H1 (cell line): ENCODE data around the gene BRMS1L. TPM values are rescaled to one million over a fixed set of nuclear protein-coding genes. Genes with fewer than 3 reads are reported as not detected.

Experiments
- CTCF ChIA-PET: fragments of 300-600 bp; sonication (Branson Sonifier 250); formaldehyde crosslinking; loops from one replicate; lab custom pipeline; 2021; ENCODE audit not compliant: partially characterized antibody; lab: Charles Lee
- POLR2A ChIA-PET: fragments of 300-600 bp; sonication (Branson Sonifier 250); formaldehyde crosslinking; loops from one replicate; lab custom pipeline; 2021; ENCODE audit warnings: inconsistent platforms; ENCODE audit not compliant: partially characterized antibody; lab: Charles Lee
- DNase-seq, 2 experiments: peaks; one replicate each; pipeline versions ENCODE4 v3.0.0 to v3.0.0-alpha.2; 2010 to 2022; ENCODE audit warnings: low spot score in 2 of 2, low read depth in 1 of 2, mixed read lengths in 1 of 2
- FAIRE-seq: peaks from 2 replicates; lab custom pipeline; 2011; peaks lifted over from hg19 to GRCh38; lab: Jason Lieb, UNC
- H2AFZ ChIP-seq: 2 replicates; pipeline ENCODE4 v1.8.1; 2012; ENCODE audit warnings: low read length, inconsistent platforms
- H2AK5ac ChIP-seq: 2 replicates; pipeline ENCODE4 v1.6.1; 2013; ENCODE audit warnings: low read depth, low read length
- H2BK120ac ChIP-seq: replicated peaks from 2 replicates; pipeline ENCODE3; 2013; ENCODE audit warnings: low read depth, low read length, inconsistent platforms
- H2BK12ac ChIP-seq: 2 replicates; pipeline ENCODE4 v1.6.1; 2013; ENCODE audit warnings: low read depth, low read length
- H2BK15ac ChIP-seq: 2 replicates; pipeline ENCODE4 v1.6.1; 2013; ENCODE audit warnings: low read length
- H2BK20ac ChIP-seq: 2 replicates; pipeline ENCODE4 v1.6.1; 2013; ENCODE audit warnings: low read length
- H2BK5ac ChIP-seq: 2 replicates; pipeline ENCODE4 v1.6.1; 2013; ENCODE audit warnings: low read depth, low read length
- H3K14ac ChIP-seq: 2 replicates; pipeline ENCODE4 v1.6.1; 2013; ENCODE audit warnings: inconsistent platforms; ENCODE audit not compliant: insufficient read length
- H3K18ac ChIP-seq: 2 replicates; pipeline ENCODE4 v1.6.1; 2013; ENCODE audit warnings: low read length; ENCODE audit errors: extremely low read depth
- H3K23ac ChIP-seq: 2 replicates; pipeline ENCODE4 v1.6.1; 2013; ENCODE audit warnings: inconsistent platforms; ENCODE audit not compliant: insufficient read length
- H3K23me2 ChIP-seq: 2 replicates; pipeline ENCODE4 v1.6.1; 2013; ENCODE audit warnings: low read depth, low read length
- H3K27ac ChIP-seq: 2 replicates; pipeline ENCODE4 v1.6.1; 2011; ENCODE audit warnings: low read depth, low read length, inconsistent platforms
- H3K27me3 ChIP-seq, 4 experiments: replicated peaks in 1 of 4; 1 replicate in 1 of 4; 2 replicates in 3 of 4; pipeline versions ENCODE4 v1.6.1 to v1.8.1; 2011 to 2013; ENCODE audit warnings: low read length in 3 of 4, mild to moderate bottlenecking in 3 of 4, inconsistent platforms in 2 of 4, mixed read lengths in 2 of 4, moderate library complexity in 1 of 4; ENCODE audit not compliant: control insufficient read depth in 3 of 4, insufficient read depth in 3 of 4; ENCODE audit errors: extremely low read depth in 1 of 4
- H3K36me3 ChIP-seq, 4 experiments: 2 replicates each; pipeline versions ENCODE4 v1.6.1 to v1.8.1; 2011 to 2013; ENCODE audit warnings: mild to moderate bottlenecking in 4 of 4, low read length in 3 of 4, moderate library complexity in 2 of 4, control low read depth in 1 of 4, inconsistent platforms in 1 of 4; ENCODE audit not compliant: insufficient read depth in 4 of 4, control insufficient read depth in 2 of 4
- H3K4ac ChIP-seq: replicated peaks from 2 replicates; pipeline ENCODE3; 2013; ENCODE audit warnings: low read length, low read depth, mixed read lengths, inconsistent platforms; ENCODE audit not compliant: insufficient read length
- H3K4me1 ChIP-seq, 4 experiments: replicated peaks in 1 of 4; 1 replicate in 1 of 4; 2 replicates in 3 of 4; pipeline versions ENCODE4 v1.6.1 to v1.8.1; 2011 to 2013; ENCODE audit warnings: low read length in 3 of 4, inconsistent platforms in 2 of 4, mixed read lengths in 1 of 4; ENCODE audit not compliant: insufficient read depth in 4 of 4, control insufficient read depth in 3 of 4
- H3K4me2 ChIP-seq, 2 experiments: 2 replicates each; pipeline versions ENCODE4 v1.6.1 to v1.8.1; 2011 to 2013; ENCODE audit warnings: low read depth in 2 of 2, low read length in 2 of 2, control low read depth in 1 of 2, inconsistent platforms in 1 of 2, mild to moderate bottlenecking in 1 of 2; ENCODE audit not compliant: insufficient read depth in 1 of 2
- H3K4me3 ChIP-seq, 4 experiments: fragments of 200-600, 300-600 bp in 1 of 4; sonication (generic), shearing (Covaris generic), sonication (Bioruptor Twin) in 1 of 4; 2 replicates each; pipeline versions ENCODE4 v1.5.1 to v1.8.1; 2011 to 2016; ENCODE audit warnings: low read length in 4 of 4, low read depth in 3 of 4, control low read depth in 2 of 4, inconsistent platforms in 2 of 4, mild to moderate bottlenecking in 2 of 4, mixed read lengths in 1 of 4, moderate library complexity in 1 of 4; ENCODE audit not compliant: insufficient read depth in 2 of 4; ENCODE audit errors: extremely low read depth in 1 of 4
- H3K56ac ChIP-seq: replicated peaks from 2 replicates; pipeline ENCODE3; 2013; ENCODE audit warnings: low read depth, mild to moderate bottlenecking, mixed read lengths, low read length, inconsistent platforms; ENCODE audit not compliant: insufficient read length
- H3K79me1 ChIP-seq: 2 replicates; pipeline ENCODE4 v1.6.1; 2013; ENCODE audit warnings: low read depth, low read length, control low read depth
- H3K79me2 ChIP-seq, 2 experiments: 2 replicates each; pipeline versions ENCODE4 v1.6.1 to v1.8.1; 2012 to 2013; ENCODE audit warnings: low read length in 2 of 2, mild to moderate bottlenecking in 2 of 2, inconsistent platforms in 1 of 2; ENCODE audit not compliant: insufficient read depth in 2 of 2, control insufficient read depth in 1 of 2
- H3K9ac ChIP-seq, 4 experiments: replicated peaks in 1 of 4; 1 replicate in 1 of 4; 2 replicates in 3 of 4; pipeline versions ENCODE4 v1.6.1 to v1.8.1; 2011 to 2013; ENCODE audit warnings: low read depth in 3 of 4, low read length in 3 of 4, control low read depth in 2 of 4, mild to moderate bottlenecking in 2 of 4, moderate library complexity in 2 of 4, inconsistent platforms in 1 of 4; ENCODE audit errors: extremely low read depth in 1 of 4
- H3K9me3 ChIP-seq, 2 experiments: 2 replicates each; pipeline versions ENCODE4 v1.6.1 to v1.8.1; 2012 to 2013; ENCODE audit warnings: mild to moderate bottlenecking in 2 of 2, moderate library complexity in 2 of 2, control low read depth in 1 of 2, inconsistent platforms in 1 of 2, low read depth in 1 of 2, low read length in 1 of 2, mixed read lengths in 1 of 2; ENCODE audit not compliant: insufficient read depth in 2 of 2
- H4K20me1 ChIP-seq, 2 experiments: replicated peaks in 1 of 2; 2 replicates each; pipeline versions ENCODE3 to v1.8.1; 2011 to 2013; ENCODE audit warnings: inconsistent platforms in 2 of 2, low read length in 2 of 2, mild to moderate bottlenecking in 1 of 2; ENCODE audit not compliant: insufficient read depth in 2 of 2, control insufficient read depth in 1 of 2
- H4K5ac ChIP-seq: 2 replicates; pipeline ENCODE4 v1.6.1; 2013; ENCODE audit warnings: low read length, low read depth, mixed read lengths, inconsistent platforms; ENCODE audit not compliant: insufficient read length
- H4K8ac ChIP-seq: 2 replicates; pipeline ENCODE4 v1.8.0; 2013; ENCODE audit warnings: mild to moderate bottlenecking, moderate library complexity, low read length, inconsistent platforms; ENCODE audit not compliant: insufficient read depth; ENCODE audit errors: extremely low read depth
- H4K91ac ChIP-seq: replicated peaks from 2 replicates; pipeline ENCODE3; 2013; ENCODE audit warnings: low read length, mixed read lengths, inconsistent platforms; ENCODE audit not compliant: insufficient read length
- FOSL1 ChIP-seq: IDR thresholded peaks from 2 replicates; pipeline ENCODE4 v1.6.1; 2011; ENCODE audit warnings: mild to moderate bottlenecking, low read depth, low read length, moderate library complexity; ENCODE audit not compliant: insufficient read depth
- GABPA ChIP-seq: IDR thresholded peaks from 2 replicates; pipeline ENCODE4 v1.6.1; 2011; ENCODE audit warnings: mild to moderate bottlenecking, low read length, moderate library complexity, borderline replicate concordance; ENCODE audit not compliant: insufficient read depth
- GTF2F1 ChIP-seq: IDR thresholded peaks from 2 replicates; pipeline ENCODE4 v1.6.1; 2012; ENCODE audit warnings: low read depth, low read length, improper control_type of control experiment, borderline replicate concordance
- HDAC6 ChIP-seq: IDR thresholded peaks from one replicate; pipeline ENCODE4 v1.7.1; 2012; ENCODE audit warnings: low read depth, mild to moderate bottlenecking, inconsistent platforms, low read length, moderate library complexity
- JUN ChIP-seq: IDR thresholded peaks from 2 replicates; pipeline ENCODE4 v1.6.1; 2011; ENCODE audit warnings: low read depth, mild to moderate bottlenecking, improper control_type of control experiment, low read length
- JUND ChIP-seq: IDR thresholded peaks from 2 replicates; pipeline ENCODE4 v1.6.1; 2011; ENCODE audit warnings: mild to moderate bottlenecking, improper control_type of control experiment, low read length
- NANOG ChIP-seq: IDR thresholded peaks from 2 replicates; pipeline ENCODE4 v1.6.1; 2011; ENCODE audit warnings: low read length, low read depth, mild to moderate bottlenecking, inconsistent platforms; ENCODE audit not compliant: insufficient read depth, poor library complexity, severe bottlenecking
- POLR2AphosphoS5 ChIP-seq: IDR thresholded peaks from 2 replicates; pipeline ENCODE4 v1.6.1; 2011; ENCODE audit warnings: low read depth, low read length
- SAP30 ChIP-seq: fragments of 300-600 bp; sonication (generic); IDR thresholded peaks from 2 replicates; pipeline ENCODE4 v1.7.1; 2012; ENCODE audit warnings: low read length, moderate library complexity, mild to moderate bottlenecking, inconsistent platforms; ENCODE audit not compliant: insufficient read depth, insufficient replicate concordance
- SP1 ChIP-seq: IDR thresholded peaks from 2 replicates; pipeline ENCODE4 v1.6.1; 2011; ENCODE audit warnings: low read depth, low read length
- TAF1 ChIP-seq: IDR thresholded peaks from 2 replicates; pipeline ENCODE4 v1.6.1; 2011; ENCODE audit warnings: mild to moderate bottlenecking, low read depth, low read length
- YY1 ChIP-seq: IDR thresholded peaks from 2 replicates; pipeline ENCODE4 v1.6.1; 2011; ENCODE audit warnings: low read depth, mild to moderate bottlenecking, low read length
- WGBS, 2 experiments: shearing (Covaris generic) in 1 of 2; methylation state at CpG; one replicate each; pipeline versions ENCODE4 v1.1.6 to v1.1.7; 2013 to 2015; ENCODE audit warnings: low lambda C conversion rate in 2 of 2, mixed read lengths in 2 of 2, inconsistent platforms in 1 of 2, low coverage in 1 of 2, missing lambda C conversion rate in 1 of 2; ENCODE audit not compliant: insufficient replicate concordance in 2 of 2, insufficient coverage in 1 of 2, insufficient read length in 1 of 2; ENCODE audit errors: extremely low coverage in 1 of 2, missing lambda C conversion rate in 1 of 2; 5-methylcytosine and 5-hydroxymethylcytosine counted together
- polyA plus RNA-seq, 7 experiments: library from polyadenylated mRNA; depleted of rRNA in 3 of 7; stranded (reverse) in 5 of 7; unstranded in 2 of 7; fragments of >200 nt in 5 of 7; fragments of 200-250 nt in 2 of 7; gene quantifications; 1 replicate in 5 of 7; 2 replicates in 1 of 7; 4 replicates in 1 of 7; pipeline versions ENCODE4 v1.2.1 to v1.2.3, GENCODE V29; 2011 to 2013; ENCODE audit warnings: missing spikeins in 2 of 7, mixed read lengths in 2 of 7
- total RNA-seq: library from RNA; stranded (reverse); fragmentation: NEBNext Ultra II Directional; extraction: Animal tissue kit (Norgen Biotek cat#: 25700); gene quantifications from 2 replicates; pipeline ENCODE4 v1.2.1, GENCODE V29; 2021
- TF ChIP-seq, protein P1 (sequence below): IDR thresholded peaks from 2 replicates; pipeline ENCODE4 v1.6.1; 2012; ENCODE audit warnings: inconsistent platforms

The BRMS1L gene
- total and polyA plus RNA-seq, 2 of the 8 experiments (the other 6 are each of a cell fraction or from before 2014, with no cell fraction given) = 4.4 to 10.9 TPM

DNA sequence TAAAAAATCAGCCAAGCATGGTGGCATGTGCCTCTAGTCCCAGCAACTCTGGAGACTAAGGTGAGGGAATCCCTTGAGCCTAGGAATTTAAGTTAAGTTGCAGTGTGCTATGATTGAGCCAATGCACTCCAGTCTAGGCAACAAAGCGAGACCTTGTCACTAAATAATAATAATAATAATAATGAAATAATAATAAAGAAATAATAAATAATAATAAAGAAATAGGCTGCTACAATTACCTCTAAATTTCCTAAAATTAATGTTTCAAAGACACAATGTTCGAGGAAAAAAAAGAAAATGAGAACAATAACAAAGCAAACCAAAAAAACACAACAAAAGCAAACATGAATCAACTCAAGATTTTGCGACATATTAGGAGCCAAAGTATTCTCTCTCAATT lies 46.8 kb upstream of the BRMS1L start:
- Histone ChIP-seq H2BK5ac (no peak overlapping the region), H3K79me2 (peaks cover 0 to 29% of the 10 kb centered on the region in 2 experiments; a peak in 2 of 4 replicates), H4K20me1 (no peaks in the 10 kb centered on the region), H2AK5ac (no peak overlapping the region), H4K5ac (no peak overlapping the region), H4K91ac (no peak overlapping the region), H3K14ac (no peak overlapping the region), H3K23me2 (no peaks in the 10 kb centered on the region), H2BK20ac (no peak overlapping the region), H2BK15ac (no peak overlapping the region), H2BK12ac (no peak overlapping the region), H2AFZ (no peak overlapping the region), H3K9me3 (no peaks in the 10 kb centered on the region), H3K18ac (no peak overlapping the region), H3K4ac (no peak overlapping the region), H3K56ac (no peak overlapping the region), H2BK120ac (no peak overlapping the region), H3K4me1 (no peaks in the 10 kb centered on the region), H3K27ac (no peak overlapping the region), H3K23ac (no peak overlapping the region), H3K36me3 (no peaks in the 10 kb centered on the region), H3K4me2 (no peak overlapping the region), H3K4me3 (no peak overlapping the region), H3K27me3 (no peaks in the 10 kb centered on the region), H3K79me1 (peaks cover 3% of the 10 kb centered on the region; the same call in 1 of the 2 replicates), H3K9ac (no peak overlapping the region), H4K8ac (no peak overlapping the region)
- POLR2A ChIA-PET = interaction anchor here (0.6 to 1.4 kb wide), 2 partner anchors 16 to 26 kb away, joined by 3 to 4 read pairs; no protein-coding TSS in a partner anchor
- DNase-seq = no peak
- FAIRE-seq = no peak
- CTCF ChIA-PET = no interaction called here
- 93% methylated on average over 3 of the region's 3 CpGs; no CpG with 5 or more reads in 1 of the 2 experiments for WGBS, 2 experiments
- TF ChIP-seq FOSL1 = no peak
- TF ChIP-seq, protein P1, sequence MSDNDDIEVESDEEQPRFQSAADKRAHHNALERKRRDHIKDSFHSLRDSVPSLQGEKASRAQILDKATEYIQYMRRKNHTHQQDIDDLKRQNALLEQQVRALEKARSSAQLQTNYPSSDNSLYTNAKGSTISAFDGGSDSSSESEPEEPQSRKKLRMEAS = no peak
- no peak for TF ChIP-seq GABPA
- no peak for TF ChIP-seq SP1
- TF ChIP-seq JUND = no peak
- TF ChIP-seq SAP30 = no peak
- TF ChIP-seq POLR2AphosphoS5 = no peak
- TF ChIP-seq TAF1 = no peak
- no peak for TF ChIP-seq HDAC6
- TF ChIP-seq NANOG = no peak
- TF ChIP-seq YY1 = no peak
- no peak for TF ChIP-seq JUN
- TF ChIP-seq GTF2F1 = no peak
